Measurements from ENCODE around the gene CAPZB.

The CAPZB gene

DNA sequence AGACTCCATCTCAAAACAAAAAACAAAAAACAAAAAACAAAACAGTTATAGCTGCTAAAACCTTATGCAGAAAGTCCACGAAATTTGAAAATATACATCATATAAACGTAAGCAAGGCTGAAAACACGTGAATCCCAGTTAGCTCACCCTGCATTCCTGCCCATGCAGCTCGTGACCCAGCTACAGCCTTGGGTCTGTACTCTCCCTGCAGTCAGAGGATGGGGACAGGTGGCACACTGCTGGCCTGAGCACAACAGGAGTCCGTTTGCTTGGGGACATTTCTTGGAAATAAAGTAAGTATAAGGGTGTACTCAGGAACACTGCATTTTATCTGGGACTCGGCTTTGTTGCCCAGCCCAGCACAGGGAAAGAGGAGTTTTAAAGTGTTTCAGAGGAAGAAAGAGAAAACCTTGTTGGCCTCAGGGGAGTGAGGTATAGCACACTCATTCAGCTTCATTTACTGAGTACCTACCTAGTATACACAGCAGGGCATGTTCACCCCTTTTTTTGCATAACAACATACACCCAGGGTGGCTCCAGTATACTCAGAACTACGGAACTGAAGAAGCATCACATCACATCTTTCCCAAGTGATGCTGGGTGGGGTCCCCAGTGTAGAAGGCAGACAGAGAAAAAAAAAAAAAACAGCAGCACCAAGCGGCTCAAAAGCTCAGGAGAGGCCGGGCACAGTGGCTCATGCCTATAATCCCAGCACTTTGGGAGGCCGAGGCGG is 44.1 kb downstream of the CAPZB start (continued):
- TF ChIP-seq PATZ1 (CRISPR knock-in tag; IDR thresholded peaks at IDR 0.05; ENCODE audit: borderline replicate concordance) (no peak), ZNF565 (CRISPR knock-in tag; conservative IDR thresholded peaks at IDR 0.05; ENCODE audit: low read depth) (no peak), ZC3H10 (CRISPR knock-in tag; IDR thresholded peaks at IDR 0.05) (no peak), ZFP3 (CRISPR knock-in tag; IDR thresholded peaks at IDR 0.05) (no peak), BACH2 (CRISPR knock-in tag; IDR thresholded peaks at IDR 0.05; ENCODE audit: borderline replicate concordance) (no peak), POU6F1 (CRISPR knock-in tag; IDR thresholded peaks at IDR 0.05; ENCODE audit: borderline replicate concordance, low read depth) (no peak)

DNA sequence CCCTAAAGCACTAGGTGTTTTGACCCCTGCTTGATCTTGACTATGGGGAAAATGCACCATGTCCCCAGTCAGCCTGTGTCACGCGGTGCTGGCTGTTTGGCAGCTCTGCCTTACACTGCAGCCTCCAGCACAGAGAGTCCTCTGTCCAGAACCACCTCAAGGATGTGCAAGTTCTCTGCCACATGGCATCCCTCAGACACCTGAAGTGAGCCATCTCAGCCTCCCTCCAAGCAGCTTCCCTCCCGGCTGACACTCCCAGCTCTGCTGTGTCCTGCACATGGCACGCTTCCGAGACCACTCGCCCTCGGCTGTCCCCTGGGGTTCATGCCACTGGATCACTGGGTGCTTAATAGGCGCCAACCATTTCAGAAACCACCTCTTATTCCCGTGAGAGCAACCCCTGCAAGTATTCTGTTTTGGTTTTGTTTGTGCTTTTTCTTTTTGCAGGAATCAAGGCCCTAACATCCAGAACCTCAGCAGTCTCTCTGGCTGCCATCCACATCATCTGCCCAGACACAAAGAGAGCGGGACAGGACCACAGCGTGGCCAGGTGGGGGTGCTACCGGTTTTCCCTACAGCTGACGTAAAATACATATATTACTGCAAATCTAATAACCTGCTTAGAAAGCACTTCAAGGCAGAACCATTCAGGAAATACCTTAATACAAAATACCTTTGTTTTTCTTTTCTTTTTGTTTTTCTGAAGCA is 45.7 kb downstream of the CAPZB start:
- peak; percentile 67 for ATAC-seq
- TF ChIP-seq OSR1 (CRISPR knock-in tag; IDR thresholded peaks at IDR 0.05) (no peak), PPARA (CRISPR knock-in tag; IDR thresholded peaks at IDR 0.05; ENCODE audit: borderline replicate concordance) (no peak), TOX (CRISPR knock-in tag; IDR thresholded peaks at IDR 0.05; ENCODE audit: borderline replicate concordance) (no peak), RARB (CRISPR knock-in tag; IDR thresholded peaks at IDR 0.05) (no peak), PATZ1 (CRISPR knock-in tag; IDR thresholded peaks at IDR 0.05; ENCODE audit: borderline replicate concordance) (no peak), CSRNP3 (CRISPR knock-in tag; IDR thresholded peaks at IDR 0.05) (no peak), ZFP3 (CRISPR knock-in tag; IDR thresholded peaks at IDR 0.05) (no peak), ESRRG (CRISPR knock-in tag; IDR thresholded peaks at IDR 0.05) (no peak), ARNTL (CRISPR knock-in tag; IDR thresholded peaks at IDR 0.05; ENCODE audit: borderline replicate concordance, low read depth) (no peak), ZNF565 (CRISPR knock-in tag; conservative IDR thresholded peaks at IDR 0.05; ENCODE audit: low read depth) (no peak), BACH2 (CRISPR knock-in tag; IDR thresholded peaks at IDR 0.05; ENCODE audit: borderline replicate concordance) (no peak), TCF4 (CRISPR knock-in tag; IDR thresholded peaks at IDR 0.05; ENCODE audit: borderline replicate concordance) (no peak; the same call in 1 of the 2 replicates), GLIS3 (CRISPR knock-in tag; IDR thresholded peaks at IDR 0.05) (no peak), ZFP30 (CRISPR knock-in tag; IDR thresholded peaks at IDR 0.05) (no peak), SNAI2 (CRISPR knock-in tag; IDR thresholded peaks at IDR 0.05) (no peak), POU6F1 (CRISPR knock-in tag; IDR thresholded peaks at IDR 0.05; ENCODE audit: borderline replicate concordance, low read depth) (no peak), TSHZ2 (CRISPR knock-in tag; IDR thresholded peaks at IDR 0.05) (no peak), ISL1 (CRISPR knock-in tag; IDR thresholded peaks at IDR 0.05) (no peak)
- TF ChIP-seq, protein P1, sequence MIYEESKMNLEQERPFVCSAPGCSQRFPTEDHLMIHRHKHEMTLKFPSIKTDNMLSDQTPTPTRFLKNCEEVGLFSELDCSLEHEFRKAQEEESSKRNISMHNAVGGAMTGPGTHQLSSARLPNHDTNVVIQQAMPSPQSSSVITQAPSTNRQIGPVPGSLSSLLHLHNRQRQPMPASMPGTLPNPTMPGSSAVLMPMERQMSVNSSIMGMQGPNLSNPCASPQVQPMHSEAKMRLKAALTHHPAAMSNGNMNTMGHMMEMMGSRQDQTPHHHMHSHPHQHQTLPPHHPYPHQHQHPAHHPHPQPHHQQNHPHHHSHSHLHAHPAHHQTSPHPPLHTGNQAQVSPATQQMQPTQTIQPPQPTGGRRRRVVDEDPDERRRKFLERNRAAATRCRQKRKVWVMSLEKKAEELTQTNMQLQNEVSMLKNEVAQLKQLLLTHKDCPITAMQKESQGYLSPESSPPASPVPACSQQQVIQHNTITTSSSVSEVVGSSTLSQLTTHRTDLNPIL (CRISPR knock-in tag; IDR thresholded peaks at IDR 0.05; ENCODE audit: low read depth): no peak

Measured in SK-N-SH treated with all-trans-retinoic acid at 6 μM for 48 hours (cell line).